ENCODE measurements around the gene KCNAB3.

Gene KCNAB3

DNA sequence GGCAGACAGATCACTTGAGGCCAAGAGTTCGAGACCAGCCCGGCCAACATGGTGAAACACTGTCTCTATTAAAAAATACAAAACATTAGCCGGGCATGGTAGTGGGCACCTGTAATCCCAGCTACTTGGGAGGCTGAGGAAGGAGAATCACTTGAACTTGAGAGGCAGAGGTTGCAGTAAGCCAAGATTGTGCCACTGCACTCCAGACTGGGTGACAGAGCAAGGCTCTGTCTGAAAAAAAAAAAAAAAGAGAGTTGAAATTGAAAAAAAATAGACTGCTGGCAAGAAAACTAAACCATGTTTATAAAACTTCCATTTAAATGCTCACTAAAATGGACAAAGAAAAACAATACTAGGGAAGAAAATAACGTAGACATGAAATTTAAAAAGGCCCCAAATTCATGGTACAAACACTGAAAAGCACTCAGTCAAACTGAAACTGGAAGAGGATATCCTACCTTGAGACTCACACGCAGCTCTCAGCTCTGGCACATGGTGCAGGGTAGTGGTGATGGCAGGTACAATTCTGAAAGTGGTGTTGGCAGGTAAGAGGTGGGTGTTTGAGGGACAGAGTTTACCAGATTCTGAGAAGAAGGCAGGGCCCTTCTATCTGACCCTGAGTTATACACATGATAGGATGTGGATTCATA is 21.6 kb upstream of the KCNAB3 start:
- H3K4me3 ChIP-seq (replicated peaks; ENCODE audit: low read depth, low read length): no peak overlapping the region
- no peak for DNase-seq (ENCODE audit: extremely low read depth, low read depth)
- TF ChIP-seq, protein P1, sequence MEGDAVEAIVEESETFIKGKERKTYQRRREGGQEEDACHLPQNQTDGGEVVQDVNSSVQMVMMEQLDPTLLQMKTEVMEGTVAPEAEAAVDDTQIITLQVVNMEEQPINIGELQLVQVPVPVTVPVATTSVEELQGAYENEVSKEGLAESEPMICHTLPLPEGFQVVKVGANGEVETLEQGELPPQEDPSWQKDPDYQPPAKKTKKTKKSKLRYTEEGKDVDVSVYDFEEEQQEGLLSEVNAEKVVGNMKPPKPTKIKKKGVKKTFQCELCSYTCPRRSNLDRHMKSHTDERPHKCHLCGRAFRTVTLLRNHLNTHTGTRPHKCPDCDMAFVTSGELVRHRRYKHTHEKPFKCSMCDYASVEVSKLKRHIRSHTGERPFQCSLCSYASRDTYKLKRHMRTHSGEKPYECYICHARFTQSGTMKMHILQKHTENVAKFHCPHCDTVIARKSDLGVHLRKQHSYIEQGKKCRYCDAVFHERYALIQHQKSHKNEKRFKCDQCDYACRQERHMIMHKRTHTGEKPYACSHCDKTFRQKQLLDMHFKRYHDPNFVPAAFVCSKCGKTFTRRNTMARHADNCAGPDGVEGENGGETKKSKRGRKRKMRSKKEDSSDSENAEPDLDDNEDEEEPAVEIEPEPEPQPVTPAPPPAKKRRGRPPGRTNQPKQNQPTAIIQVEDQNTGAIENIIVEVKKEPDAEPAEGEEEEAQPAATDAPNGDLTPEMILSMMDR (IDR thresholded peaks at IDR 0.05; ENCODE audit: low read depth, low read length, missing control alignments): no peak

GRCh38 chr17:7950578-7950977 is 20.9 kb upstream of the KCNAB3 start:
- TF ChIP-seq, protein P1 (IDR thresholded peaks at IDR 0.05; ENCODE audit: low read depth, low read length, missing control alignments): no peak
- no peak overlapping the region for H3K4me3 ChIP-seq (replicated peaks; ENCODE audit: low read depth, low read length)
- DNase-seq (ENCODE audit: extremely low read depth, low read depth): no peak

DNA sequence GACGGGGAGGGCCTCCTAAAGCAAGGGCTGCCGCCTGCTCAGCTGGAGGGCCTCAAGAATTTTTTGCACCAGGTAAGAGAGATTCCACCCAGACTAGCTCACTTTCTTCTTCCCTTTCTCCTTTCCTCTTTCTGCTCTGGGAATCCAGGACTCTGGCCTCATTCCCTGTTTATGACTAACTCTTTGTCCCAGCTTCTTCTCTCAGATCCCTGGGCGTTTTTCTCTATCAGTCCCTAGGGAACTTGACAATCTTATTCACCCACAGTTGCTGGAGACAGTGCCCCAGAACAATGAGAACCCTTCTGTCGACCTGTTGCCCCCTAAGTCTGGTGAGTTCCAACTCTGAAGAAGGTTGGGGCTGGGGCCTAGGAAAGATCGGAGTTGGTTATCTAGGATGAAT is 18.0 kb upstream of the KCNAB3 start:
- TF ChIP-seq, protein P1 (IDR thresholded peaks at IDR 0.05; ENCODE audit: low read depth, low read length, missing control alignments): no peak
- no peak overlapping the region for H3K4me3 ChIP-seq (replicated peaks; ENCODE audit: low read depth, low read length)
- DNase-seq (ENCODE audit: extremely low read depth, low read depth): no peak

DNA sequence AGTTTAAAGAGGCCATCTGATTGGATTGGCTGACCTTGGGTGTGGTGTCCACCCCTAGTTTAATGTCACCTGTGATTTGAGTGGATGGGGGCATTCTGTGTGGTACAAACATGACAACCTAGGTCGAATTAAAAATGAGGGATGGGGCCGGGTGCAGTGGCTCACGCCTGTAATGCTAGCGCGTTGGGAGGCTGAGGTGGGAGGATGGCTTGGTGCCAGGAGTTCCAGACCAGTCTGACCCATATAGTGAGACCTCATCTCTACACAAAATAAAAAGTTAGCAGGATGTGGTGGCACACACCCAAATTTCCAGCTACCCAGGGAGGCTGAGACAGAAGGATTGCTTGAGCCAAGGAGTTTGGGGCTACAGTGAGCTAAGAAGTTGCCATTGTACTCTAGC is 16.8 kb upstream of the KCNAB3 start:
- no peak for DNase-seq (ENCODE audit: extremely low read depth, low read depth)
- TF ChIP-seq, protein P1 (IDR thresholded peaks at IDR 0.05; ENCODE audit: low read depth, low read length, missing control alignments): no peak
- no peak overlapping the region for H3K4me3 ChIP-seq (replicated peaks; ENCODE audit: low read depth, low read length)

- no peak for DNase-seq (ENCODE audit: extremely low read depth, low read depth)
- no peak overlapping the region for H3K4me3 ChIP-seq (replicated peaks; ENCODE audit: low read depth, low read length)
- TF ChIP-seq, protein P1 (IDR thresholded peaks at IDR 0.05; ENCODE audit: low read depth, low read length, missing control alignments): no peak
Measured at GRCh38 chr17:7945651-7946050, 16.0 kb upstream of the KCNAB3 start.

DNA sequence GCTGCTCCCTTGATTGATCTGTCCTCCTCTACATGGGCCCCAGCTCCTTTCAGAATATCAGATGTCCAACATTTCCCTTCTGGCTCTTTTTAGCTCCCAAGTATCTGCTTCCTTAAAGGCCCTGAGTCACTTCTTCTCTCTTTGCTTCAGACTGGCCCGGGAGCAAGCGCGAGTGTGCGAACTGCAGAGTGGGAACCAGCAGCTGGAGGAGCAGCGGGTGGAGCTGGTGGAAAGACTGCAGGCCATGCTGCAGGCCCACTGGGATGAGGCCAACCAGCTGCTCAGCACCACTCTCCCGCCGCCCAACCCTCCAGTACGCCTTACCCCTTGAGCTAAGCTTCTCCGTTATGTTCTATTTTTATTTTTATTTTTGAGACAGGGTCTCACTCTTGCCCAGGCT is 14.7 kb upstream of the KCNAB3 start:
- TF ChIP-seq, protein P1 (IDR thresholded peaks at IDR 0.05; ENCODE audit: low read depth, low read length, missing control alignments): no peak
- DNase-seq (ENCODE audit: extremely low read depth, low read depth): no peak
- no peak overlapping the region for H3K4me3 ChIP-seq (replicated peaks; ENCODE audit: low read depth, low read length)

GRCh38 chr17:7943291-7943690 is 13.6 kb upstream of the KCNAB3 start:
- DNase-seq (ENCODE audit: extremely low read depth, low read depth): no peak
- H3K4me3 ChIP-seq (replicated peaks; ENCODE audit: low read depth, low read length): no peak overlapping the region
- TF ChIP-seq, protein P1 (IDR thresholded peaks at IDR 0.05; ENCODE audit: low read depth, low read length, missing control alignments): no peak
